Measurements from ENCODE around the gene LYPLAL1.

DNA sequence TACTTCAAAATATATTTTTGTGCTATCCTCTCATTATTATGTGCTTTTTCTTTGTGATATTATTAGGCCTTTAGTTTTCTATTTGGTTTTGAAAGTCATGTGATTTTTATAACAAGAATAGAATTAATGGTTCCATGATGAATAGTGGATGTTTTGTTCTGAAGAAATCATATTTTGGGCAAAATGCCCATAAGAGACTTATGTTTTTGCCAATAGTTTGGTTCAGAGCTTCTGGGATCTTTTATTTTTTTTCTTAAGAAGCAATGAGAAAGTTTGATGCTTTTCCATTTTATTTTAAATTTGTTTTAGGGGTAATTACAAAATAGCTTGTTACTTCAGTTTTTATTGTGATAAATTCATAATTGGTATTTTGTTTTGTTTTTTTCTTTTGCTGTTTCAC, 49.8 kb downstream of the LYPLAL1 start:
- TF ChIP-seq, protein P1, sequence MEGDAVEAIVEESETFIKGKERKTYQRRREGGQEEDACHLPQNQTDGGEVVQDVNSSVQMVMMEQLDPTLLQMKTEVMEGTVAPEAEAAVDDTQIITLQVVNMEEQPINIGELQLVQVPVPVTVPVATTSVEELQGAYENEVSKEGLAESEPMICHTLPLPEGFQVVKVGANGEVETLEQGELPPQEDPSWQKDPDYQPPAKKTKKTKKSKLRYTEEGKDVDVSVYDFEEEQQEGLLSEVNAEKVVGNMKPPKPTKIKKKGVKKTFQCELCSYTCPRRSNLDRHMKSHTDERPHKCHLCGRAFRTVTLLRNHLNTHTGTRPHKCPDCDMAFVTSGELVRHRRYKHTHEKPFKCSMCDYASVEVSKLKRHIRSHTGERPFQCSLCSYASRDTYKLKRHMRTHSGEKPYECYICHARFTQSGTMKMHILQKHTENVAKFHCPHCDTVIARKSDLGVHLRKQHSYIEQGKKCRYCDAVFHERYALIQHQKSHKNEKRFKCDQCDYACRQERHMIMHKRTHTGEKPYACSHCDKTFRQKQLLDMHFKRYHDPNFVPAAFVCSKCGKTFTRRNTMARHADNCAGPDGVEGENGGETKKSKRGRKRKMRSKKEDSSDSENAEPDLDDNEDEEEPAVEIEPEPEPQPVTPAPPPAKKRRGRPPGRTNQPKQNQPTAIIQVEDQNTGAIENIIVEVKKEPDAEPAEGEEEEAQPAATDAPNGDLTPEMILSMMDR (IDR thresholded peaks at IDR 0.05; ENCODE audit: insufficient read depth, low read depth, low read length), result no peak
- no peak for TF ChIP-seq EZH2 (IDR thresholded peaks at IDR 0.05; ENCODE audit: insufficient read depth, low read length)

Measured in astrocyte (in vitro differentiated cells and primary cell).